Effector memory CD8-positive, alpha-beta T cell (primary cell): Measurements from ENCODE around the gene CNOT11.
A peak's percentile ranks its signal among the peaks of the same experiment; 100 is the strongest.
"Not testable (repeated sequence)": the region's sequence is repeated elsewhere in the genome, so short reads cannot be mapped to it uniquely, and the experiment has no call there.

Source experiments
- ATAC-seq: fragments of 150-1000 bp; cut with Tn5 transposase; replicated peaks from 2 replicates; pipeline ENCODE4 v1.10.0; 2021; ENCODE audit warnings: mild to moderate bottlenecking, moderate library complexity
- DNase-seq, 3 experiments: peaks; one replicate each; pipeline ENCODE4 v3.0.0; 2021
- H3K27ac Mint-ChIP-seq, 2 donors: one replicate each; pipeline ENCODE4 v1.8.0; 2022; ENCODE audit warnings: mild to moderate bottlenecking in 2 of 2, mixed read lengths in 2 of 2, moderate library complexity in 2 of 2
- H3K27me3 Mint-ChIP-seq, 2 donors: one replicate each; pipeline ENCODE4 v1.8.0; 2022; ENCODE audit warnings: mixed read lengths in 2 of 2
- H3K36me3 Mint-ChIP-seq: one replicate; pipeline ENCODE4 v1.8.0; 2022; ENCODE audit warnings: mild to moderate bottlenecking, moderate library complexity, mixed read lengths; ENCODE audit not compliant: insufficient read depth
- H3K4me1 Mint-ChIP-seq, 2 donors: one replicate each; pipeline ENCODE4 v1.8.0; 2022; ENCODE audit warnings: low read depth in 2 of 2, mixed read lengths in 2 of 2
- H3K4me3 Mint-ChIP-seq, 2 donors: one replicate each; pipeline ENCODE4 v1.8.0; 2022; ENCODE audit warnings: mild to moderate bottlenecking in 2 of 2, mixed read lengths in 2 of 2, moderate library complexity in 2 of 2
- H3K9me3 Mint-ChIP-seq, 2 donors: one replicate each; pipeline ENCODE4 v1.8.0; 2022; ENCODE audit warnings: mixed read lengths in 2 of 2
- total RNA-seq, 9 experiments: gene quantifications; one replicate each; lab custom pipeline; 2026; lab: John Stamatoyannopoulos, UW

The CNOT11 gene
- total RNA-seq = 29.6 to 73.6 (median 58.1) reads per million in 9 experiments

GRCh38 chr2:101252408-101253012 is at the start of gene CNOT11:
Gene CNOT11, plus strand, starts transcription at chr2:101252886. Its CDS starts 79 bp downstream, at chr2:101252965.
- DNase-seq (peak; percentile 98 to 99 (median 98)), ATAC-seq (peak; percentile 72)
- Mint-ChIP-seq H3K27me3 (no peaks in the 10 kb centered on the region), H3K27ac (peak within 1 kb of the TSS; percentile 91 to 96), H3K36me3 (peaks cover 24% of the 10 kb centered on the region), H3K4me3 (peak within 1 kb of the TSS; percentile 94 to 95), H3K4me1 (peaks cover 41 to 42% of the 10 kb centered on the region in 2 donors), H3K9me3 (no peaks in the 10 kb centered on the region)

GRCh38 chr2:101204400-101205115 is 48.1 kb upstream of the CNOT11 start:
- H3K4me1 Mint-ChIP-seq = peaks cover 4 to 7% of the 10 kb centered on the region in 2 donors
- peak overlapping the region; percentile 14 to 36 for H3K4me3 Mint-ChIP-seq
- H3K27me3 Mint-ChIP-seq = no peaks in the 10 kb centered on the region
- no peak for DNase-seq
- no peaks in the 10 kb centered on the region for H3K36me3 Mint-ChIP-seq
- H3K9me3 Mint-ChIP-seq = no peaks in the 10 kb centered on the region
- ATAC-seq = no peak
- H3K27ac Mint-ChIP-seq = peak overlapping the region; percentile 62 to 70

- Mint-ChIP-seq H3K27me3 (no peaks in the 10 kb centered on the region), H3K27ac (peak overlapping the region; percentile 62 to 70), H3K9me3 (no peaks in the 10 kb centered on the region), H3K36me3 (no peaks in the 10 kb centered on the region), H3K4me3 (peak overlapping the region; percentile 36 to 43), H3K4me1 (peaks cover 4 to 7% of the 10 kb centered on the region in 2 donors)
- peak; percentile 75 for ATAC-seq
- peak; percentile 5 to 20 (median 10) for DNase-seq
Measured at GRCh38 chr2:101205521-101206479, 46.9 kb upstream of the CNOT11 start.

- Mint-ChIP-seq H3K4me3 (no peak overlapping the region), H3K27ac (no peak overlapping the region), H3K4me1 (peaks cover 4 to 7% of the 10 kb centered on the region in 2 donors), H3K9me3 (no peaks in the 10 kb centered on the region), H3K27me3 (no peaks in the 10 kb centered on the region), H3K36me3 (no peaks in the 10 kb centered on the region)
- ATAC-seq (no peak), DNase-seq (no peak)
Measured at GRCh38 chr2:101208830-101209229, 43.9 kb upstream of the CNOT11 start.

- Mint-ChIP-seq H3K27ac (no peak overlapping the region), H3K36me3 (peaks cover 3% of the 10 kb centered on the region), H3K4me1 (peaks cover 9 to 11% of the 10 kb centered on the region in 2 donors), H3K4me3 (no peak overlapping the region), H3K9me3 (no peaks in the 10 kb centered on the region), H3K27me3 (peaks cover 5 to 21% of the 10 kb centered on the region in 2 donors)
- no peak for DNase-seq
- ATAC-seq = no peak
Measured at GRCh38 chr2:101219246-101219645, 33.4 kb upstream of the CNOT11 start.

GRCh38 chr2:101220091-101220490 is 32.6 kb upstream of the CNOT11 start:
- H3K27ac Mint-ChIP-seq, ATAC-seq, DNase-seq, H3K4me3 Mint-ChIP-seq, H3K36me3 Mint-ChIP-seq, H3K9me3 Mint-ChIP-seq: not testable (repeated sequence)
- peaks cover 0 to 12% of the 10 kb centered on the region in 2 donors for H3K27me3 Mint-ChIP-seq
- peaks cover 15% of the 10 kb centered on the region in 2 donors for H3K4me1 Mint-ChIP-seq

- no peaks in the 10 kb centered on the region for H3K27me3 Mint-ChIP-seq
Measured at GRCh38 chr2:101223814-101224231, 28.9 kb upstream of the CNOT11 start.

GRCh38 chr2:101230541-101231001 is 22.1 kb upstream of the CNOT11 start:
- Mint-ChIP-seq H3K36me3 (no peaks in the 10 kb centered on the region), H3K4me3 (no peak overlapping the region), H3K27me3 (no peaks in the 10 kb centered on the region), H3K9me3 (no peaks in the 10 kb centered on the region), H3K27ac (no peak overlapping the region), H3K4me1 (no peaks in the 10 kb centered on the region)
- DNase-seq = no peak
- ATAC-seq = no peak

More at GRCh38 chr2:101223814-101224231, 28.9 kb upstream of the CNOT11 start:
- ATAC-seq (peak; percentile 98), DNase-seq (peak; percentile 55 to 60 (median 59))
- peak overlapping the region; percentile 43 to 63 for H3K4me3 Mint-ChIP-seq
- H3K27ac Mint-ChIP-seq = peak overlapping the region; percentile 77 to 88
- H3K4me1 Mint-ChIP-seq = peaks cover 17% of the 10 kb centered on the region in 2 donors
- no peaks in the 10 kb centered on the region for H3K9me3 Mint-ChIP-seq
- peaks cover 4% of the 10 kb centered on the region for H3K36me3 Mint-ChIP-seq

- Mint-ChIP-seq H3K27ac (no peak overlapping the region), H3K27me3 (no peaks in the 10 kb centered on the region), H3K9me3 (no peaks in the 10 kb centered on the region), H3K4me3 (no peak overlapping the region), H3K36me3 (no peaks in the 10 kb centered on the region), H3K4me1 (no peaks in the 10 kb centered on the region)
- ATAC-seq (no peak), DNase-seq (no peak)
Measured at GRCh38 chr2:101231240-101231639, 21.4 kb upstream of the CNOT11 start.

GRCh38 chr2:101231937-101232730 is 20.6 kb upstream of the CNOT11 start:
- no peaks in the 10 kb centered on the region for H3K9me3 Mint-ChIP-seq
- no peak overlapping the region for H3K4me3 Mint-ChIP-seq
- no peak overlapping the region for H3K27ac Mint-ChIP-seq
- DNase-seq = no peak
- ATAC-seq = no peak
- no peaks in the 10 kb centered on the region for H3K36me3 Mint-ChIP-seq
- no peaks in the 10 kb centered on the region for H3K27me3 Mint-ChIP-seq
- no peaks in the 10 kb centered on the region for H3K4me1 Mint-ChIP-seq

- no peak overlapping the region for H3K27ac Mint-ChIP-seq
- no peaks in the 10 kb centered on the region for H3K9me3 Mint-ChIP-seq
- no peak overlapping the region for H3K4me3 Mint-ChIP-seq
- no peaks in the 10 kb centered on the region for H3K4me1 Mint-ChIP-seq
- DNase-seq = no peak
- no peaks in the 10 kb centered on the region for H3K36me3 Mint-ChIP-seq
- no peak for ATAC-seq
- H3K27me3 Mint-ChIP-seq = no peaks in the 10 kb centered on the region
Measured at GRCh38 chr2:101232770-101233169, 19.9 kb upstream of the CNOT11 start.

- no peaks in the 10 kb centered on the region for H3K27me3 Mint-ChIP-seq
Measured at GRCh38 chr2:101234169-101234938, 18.3 kb upstream of the CNOT11 start.

More at GRCh38 chr2:101234169-101234938, 18.3 kb upstream of the CNOT11 start:
- Mint-ChIP-seq H3K36me3 (no peaks in the 10 kb centered on the region), H3K9me3 (no peaks in the 10 kb centered on the region), H3K4me1 (no peaks in the 10 kb centered on the region), H3K4me3 (no peak overlapping the region), H3K27ac (no peak overlapping the region)
- ATAC-seq (no peak), DNase-seq (no peak)
